Measurements from ENCODE around the gene PPARGC1A.

Gene PPARGC1A

DNA sequence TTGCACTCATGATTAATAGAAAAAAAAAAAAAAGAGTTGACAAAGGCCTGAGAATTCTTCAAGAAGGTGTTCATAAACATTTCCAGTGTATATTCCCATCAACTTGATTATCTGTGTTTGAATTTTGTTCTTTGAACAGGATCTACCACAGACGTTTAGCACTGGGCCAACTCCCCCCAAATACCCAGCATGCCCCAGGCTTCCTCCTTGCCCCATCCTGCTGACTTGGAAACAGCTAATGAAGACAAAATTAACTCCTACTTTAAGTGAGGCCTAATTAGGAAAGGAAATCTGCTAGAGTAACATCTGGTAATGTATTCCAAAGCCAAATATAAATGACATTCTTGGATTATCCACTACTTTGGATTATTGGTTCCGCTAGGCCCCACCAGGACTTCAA, 52.5 kb downstream of the PPARGC1A start:
- DNase-seq = no peak

DNA sequence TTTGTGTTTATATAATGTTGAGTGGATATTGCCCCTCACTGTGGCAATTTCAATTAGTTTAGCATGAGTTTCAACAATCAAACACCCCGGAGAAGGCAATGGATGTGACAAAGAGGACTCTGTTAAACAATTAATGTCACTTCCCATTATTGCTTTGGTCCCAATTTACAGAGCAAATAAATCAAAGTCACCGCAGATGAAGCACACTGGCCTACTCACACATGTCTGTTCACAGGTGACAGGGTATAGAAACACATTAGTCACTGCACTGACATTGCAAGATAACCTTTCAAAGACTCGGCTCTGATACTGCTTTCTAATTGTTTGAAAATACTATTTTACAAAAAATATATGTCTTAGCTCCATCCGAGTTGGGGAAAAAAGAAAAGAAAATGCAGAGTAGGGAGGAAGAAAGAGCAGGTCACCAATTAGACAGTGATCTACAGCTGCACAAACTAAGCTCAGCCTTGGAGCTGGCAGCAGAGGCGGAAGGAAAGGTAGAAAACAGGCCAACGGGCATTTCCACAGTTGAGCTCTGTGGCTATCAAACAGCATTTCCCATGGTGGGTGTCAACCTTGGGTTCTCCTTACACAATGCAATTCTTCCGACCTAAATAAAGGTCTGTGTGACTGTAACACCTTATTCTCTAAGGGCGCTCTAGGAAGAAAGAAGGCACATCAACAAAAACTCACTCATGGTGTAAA, 53.9 kb downstream of the PPARGC1A start:
- no peak for DNase-seq

DNA sequence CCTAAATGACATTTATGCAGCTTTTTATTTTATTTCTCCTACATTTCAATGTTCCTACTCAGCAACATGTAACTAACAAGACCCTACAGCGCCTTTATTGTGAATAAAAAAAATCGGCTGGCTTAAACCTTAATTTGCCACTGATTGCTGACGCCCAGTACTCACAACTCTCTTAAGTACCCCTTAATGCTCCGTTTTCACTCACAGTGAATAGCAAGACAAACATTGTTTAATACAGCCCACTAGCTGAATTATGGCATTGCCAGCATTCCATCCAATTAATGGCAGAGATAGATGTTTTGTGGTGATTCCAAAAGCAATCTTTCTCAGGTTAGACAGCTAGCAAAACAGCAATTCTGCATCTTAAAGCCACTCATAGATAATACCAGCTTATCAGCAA, 61.1 kb downstream of the PPARGC1A start:
- DNase-seq = no peak

DNA sequence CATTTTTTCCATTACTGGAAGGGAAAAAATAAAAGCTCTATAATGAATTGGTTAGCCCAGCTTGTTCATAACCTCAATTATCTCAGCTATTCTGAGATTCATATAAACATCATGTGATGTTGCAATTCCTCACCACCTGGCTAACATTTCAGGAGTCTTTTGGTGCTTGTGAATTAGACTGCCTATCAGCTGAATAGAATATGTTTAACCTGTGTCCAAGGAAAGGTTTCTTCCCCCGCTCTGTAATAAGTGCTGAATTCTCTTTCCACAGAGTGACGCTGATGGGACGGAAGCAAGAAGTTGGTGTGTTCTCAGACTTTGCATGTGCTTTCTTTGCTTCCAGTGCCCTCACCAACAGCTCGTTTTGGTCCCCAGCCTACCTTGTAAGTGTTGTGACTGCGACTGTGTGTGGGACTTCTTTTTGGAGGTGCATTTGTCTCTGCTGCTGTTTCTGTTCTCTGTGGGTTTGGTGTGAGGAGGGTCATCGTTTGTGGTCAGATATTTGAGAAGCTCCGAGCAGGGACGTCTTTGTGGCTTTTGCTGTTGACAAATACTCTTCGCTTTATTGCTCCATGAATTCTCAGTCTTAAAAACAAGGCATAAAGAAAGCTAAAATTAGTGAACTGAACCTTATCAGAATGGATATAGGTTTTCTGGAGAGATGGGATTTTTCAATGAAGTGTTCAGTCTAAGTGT, 61.7 kb downstream of the PPARGC1A start:
- DNase-seq = no peak

DNA sequence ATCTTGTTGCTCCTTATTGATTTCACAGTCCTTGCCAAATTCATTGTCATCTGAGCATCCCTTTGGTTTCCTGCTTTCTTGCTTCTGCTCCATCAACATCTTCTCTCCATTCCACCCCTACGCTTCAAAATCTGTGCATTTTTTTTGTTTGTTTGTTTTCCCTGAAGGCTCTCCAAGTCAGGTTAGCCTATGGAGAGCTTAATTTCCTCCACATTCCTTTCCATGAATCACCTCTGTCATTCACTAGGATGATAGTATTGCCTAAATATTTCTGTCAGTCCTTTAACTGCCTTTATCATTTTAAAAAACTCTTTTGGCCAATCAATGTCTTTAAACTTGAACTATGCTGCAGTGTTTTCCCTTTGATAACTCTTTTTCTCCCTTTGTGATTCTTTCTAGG, 67.7 kb downstream of the PPARGC1A start:
- no peak for DNase-seq

DNA sequence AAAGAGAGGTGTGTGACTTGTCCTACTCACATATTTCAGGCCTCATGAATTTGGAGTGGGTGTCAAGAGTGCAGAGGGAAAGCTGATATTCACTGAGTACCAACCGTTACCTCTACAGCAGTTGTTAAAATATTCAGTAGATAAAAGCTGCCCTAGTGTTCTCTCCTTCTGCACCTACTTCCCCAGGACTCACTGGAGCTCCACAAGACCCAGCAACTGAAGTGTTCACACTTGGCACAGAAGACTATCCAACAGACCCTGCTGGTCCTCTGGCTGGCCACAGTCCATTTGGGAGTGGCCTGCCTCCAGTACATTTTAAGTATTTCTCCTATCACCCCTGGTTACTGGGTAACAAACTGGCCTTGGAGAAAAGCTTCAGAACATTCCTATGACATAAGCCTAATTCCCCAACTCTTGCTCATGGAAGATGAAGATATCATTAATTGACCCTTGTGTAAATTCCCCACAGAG, 70.8 kb downstream of the PPARGC1A start:
- no peak for DNase-seq

DNA sequence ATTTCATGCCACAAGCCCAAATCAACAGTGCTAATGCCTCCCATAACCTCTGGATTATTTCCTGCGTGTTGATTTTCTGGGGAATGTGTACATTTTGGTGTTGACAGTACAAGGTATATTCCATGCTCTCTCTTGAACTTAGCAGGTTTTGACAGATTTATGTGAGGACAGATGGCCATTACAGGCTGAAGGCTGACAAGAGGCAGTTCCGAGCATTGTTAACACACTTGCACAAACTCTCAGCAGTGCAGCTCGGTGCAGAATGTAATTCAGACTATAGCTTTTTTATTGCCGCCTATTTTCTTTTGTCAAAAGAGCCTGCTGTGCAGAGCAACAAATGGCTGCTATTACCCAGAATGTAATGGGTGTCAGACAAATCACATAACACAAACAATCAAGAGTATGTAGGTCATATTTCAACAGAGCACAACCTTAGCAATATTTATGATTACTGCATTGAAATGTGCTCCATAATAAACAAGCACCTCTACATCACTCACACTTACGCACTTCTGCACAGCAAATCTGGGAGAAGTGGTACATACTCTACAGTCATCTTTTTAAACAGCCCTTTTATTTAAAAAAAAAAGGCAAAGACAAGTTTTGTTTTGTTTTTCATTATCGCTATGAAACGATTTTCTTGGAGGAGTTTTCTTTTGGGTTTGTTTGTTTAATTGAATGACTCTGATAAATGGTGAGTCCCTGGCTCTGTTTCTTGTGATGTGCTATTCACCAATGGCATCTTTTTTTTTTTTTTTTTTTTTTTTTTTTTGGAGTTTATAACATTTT, 71.6 kb downstream of the PPARGC1A start:
- DNase-seq = no peak

DNA sequence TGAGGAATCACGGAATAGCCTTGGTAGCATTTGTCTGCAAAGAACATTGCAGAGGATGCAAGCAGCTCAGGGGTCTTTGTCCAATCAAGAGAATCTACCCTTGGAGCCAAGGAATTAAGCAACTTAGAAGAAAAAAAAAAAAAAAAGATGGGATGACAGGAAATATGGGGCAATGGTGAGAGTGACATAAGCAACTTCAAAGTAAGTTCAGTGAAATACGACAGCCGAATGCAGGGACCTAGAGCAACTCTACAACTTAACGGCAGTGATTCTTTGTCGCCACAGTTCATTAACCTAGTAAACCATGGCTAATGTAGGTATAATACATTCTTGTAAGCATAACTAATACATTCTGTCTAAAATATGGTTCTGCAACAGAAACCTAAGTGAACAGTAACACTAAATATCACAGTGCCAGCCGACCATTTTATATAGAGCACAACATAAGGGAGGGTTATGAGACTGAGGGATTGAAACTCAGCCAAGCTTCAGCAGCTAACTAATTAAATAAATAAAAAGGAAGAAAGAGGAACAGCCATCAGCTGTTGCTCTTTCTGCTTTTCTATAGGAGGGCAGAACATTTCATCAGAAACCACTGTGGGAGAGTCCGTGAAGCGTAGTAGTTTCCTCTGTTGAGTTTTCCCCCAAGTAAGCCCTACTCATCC, 74.7 kb downstream of the PPARGC1A start:
- DNase-seq = no peak

DNA sequence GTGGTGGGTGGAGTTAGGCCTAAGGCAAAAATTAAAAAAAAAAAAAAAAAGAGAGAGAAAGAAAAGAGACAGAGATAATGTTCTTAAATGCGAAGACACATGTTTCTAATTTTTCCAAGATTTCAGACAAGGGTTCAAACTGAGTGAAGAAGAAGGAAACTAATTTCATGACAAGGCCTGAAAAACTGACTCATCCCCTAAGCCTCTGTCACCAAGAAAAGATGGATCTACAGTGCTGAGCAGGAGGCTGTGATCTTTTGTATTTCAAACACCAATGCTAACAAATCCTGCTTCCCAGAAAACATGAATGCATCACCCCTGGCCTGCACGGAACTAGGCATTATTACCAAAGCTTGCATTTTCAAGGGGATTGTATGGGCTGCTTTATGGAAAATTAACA, 75.3 kb downstream of the PPARGC1A start:
- DNase-seq = no peak

DNA sequence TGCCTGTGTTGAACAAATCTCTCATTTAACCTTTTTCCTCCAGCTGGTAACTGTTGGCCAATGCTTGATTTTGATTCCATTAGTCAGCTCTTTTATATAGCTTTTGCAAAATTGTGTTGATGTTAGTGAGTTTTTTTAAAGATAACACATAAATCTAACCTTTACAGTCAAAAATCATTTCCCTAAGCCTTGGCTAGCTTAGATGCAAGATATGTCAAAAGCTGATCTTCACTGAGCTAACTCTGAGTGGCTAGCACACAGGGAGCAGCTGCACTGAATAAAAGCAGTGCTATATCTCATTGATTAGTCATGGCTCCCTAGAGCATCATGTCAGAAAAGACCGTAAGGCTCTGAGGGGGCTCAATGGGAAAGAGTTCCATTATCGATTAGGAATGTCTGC, 78.7 kb downstream of the PPARGC1A start:
- DNase-seq = no peak

DNA sequence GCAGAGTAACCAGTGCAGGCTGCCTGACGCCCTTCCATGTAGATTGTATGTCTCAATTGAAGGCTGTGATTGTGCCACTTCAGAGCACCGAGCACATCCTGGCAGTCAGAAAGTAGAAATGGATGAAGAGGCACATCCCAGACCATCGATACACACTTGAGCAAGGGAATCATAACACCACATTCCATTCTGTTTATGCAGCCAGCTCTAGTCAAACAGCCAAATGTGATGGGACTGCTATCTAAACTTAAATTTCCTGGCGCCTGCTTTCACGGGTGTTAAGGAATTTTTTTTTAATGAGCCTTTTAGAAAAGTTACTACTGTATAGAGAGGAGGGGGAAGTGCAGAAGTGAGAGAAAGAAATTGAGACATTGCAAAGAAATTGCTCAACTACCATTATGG, 84.4 kb downstream of the PPARGC1A start:
- DNase-seq = no peak

DNA sequence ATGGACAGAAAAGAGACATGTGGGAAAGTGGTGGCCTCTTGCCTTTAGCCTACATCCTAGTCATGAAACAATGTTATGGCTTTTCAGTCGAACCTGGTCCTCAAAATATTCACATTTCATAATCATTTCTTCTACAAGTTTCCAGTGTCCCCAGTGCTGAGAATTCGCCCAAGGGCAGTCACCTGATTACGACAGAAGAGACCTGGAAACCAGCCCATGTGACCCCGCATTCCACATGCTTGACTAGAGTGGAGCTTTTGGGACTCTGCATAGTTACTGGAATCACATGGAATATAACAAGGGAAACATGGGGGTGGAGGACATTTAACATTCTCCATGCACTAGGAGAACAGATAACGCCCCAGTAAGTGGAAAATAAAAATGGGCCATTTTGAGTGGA, 100.1 kb downstream of the PPARGC1A start:
- DNase-seq = no peak

DNA sequence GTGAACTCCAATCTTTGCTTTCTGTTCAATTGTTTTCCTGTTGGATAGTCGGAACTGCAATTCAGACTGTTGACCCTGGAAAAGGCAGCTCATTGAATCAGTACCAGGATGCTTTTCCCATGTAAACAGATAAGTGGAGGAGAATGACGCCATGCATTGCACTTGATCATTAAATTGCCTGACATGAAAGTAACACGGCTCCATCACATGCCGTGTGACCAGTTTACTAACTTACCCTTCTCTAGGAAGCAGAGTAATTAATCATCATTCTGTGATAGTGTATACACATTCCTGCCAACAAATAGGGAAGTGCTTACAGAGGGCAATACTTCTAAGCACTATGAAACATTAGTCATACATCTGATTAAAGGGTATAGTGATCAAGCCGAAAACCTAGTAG, 101.4 kb downstream of the PPARGC1A start:
- DNase-seq = no peak

DNA sequence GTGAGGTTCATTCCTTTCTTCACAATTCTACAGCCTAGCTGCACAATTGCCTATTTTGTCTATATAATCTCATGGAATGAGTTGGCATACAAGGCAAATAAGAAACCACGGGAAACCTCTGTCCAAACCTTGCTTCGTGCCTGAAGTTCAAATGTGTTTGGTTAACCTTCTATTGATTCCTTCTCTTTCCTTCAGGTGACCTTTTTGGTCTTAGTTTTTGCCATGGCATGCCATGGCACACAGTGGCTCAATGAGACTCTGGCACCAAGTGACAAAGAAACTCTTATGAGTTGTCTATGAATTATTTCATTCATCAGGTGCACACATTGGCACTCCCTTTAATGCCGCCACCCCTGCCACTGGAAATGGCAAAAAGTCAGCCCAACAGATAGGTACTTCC, 101.8 kb downstream of the PPARGC1A start:
- no peak for DNase-seq

DNA sequence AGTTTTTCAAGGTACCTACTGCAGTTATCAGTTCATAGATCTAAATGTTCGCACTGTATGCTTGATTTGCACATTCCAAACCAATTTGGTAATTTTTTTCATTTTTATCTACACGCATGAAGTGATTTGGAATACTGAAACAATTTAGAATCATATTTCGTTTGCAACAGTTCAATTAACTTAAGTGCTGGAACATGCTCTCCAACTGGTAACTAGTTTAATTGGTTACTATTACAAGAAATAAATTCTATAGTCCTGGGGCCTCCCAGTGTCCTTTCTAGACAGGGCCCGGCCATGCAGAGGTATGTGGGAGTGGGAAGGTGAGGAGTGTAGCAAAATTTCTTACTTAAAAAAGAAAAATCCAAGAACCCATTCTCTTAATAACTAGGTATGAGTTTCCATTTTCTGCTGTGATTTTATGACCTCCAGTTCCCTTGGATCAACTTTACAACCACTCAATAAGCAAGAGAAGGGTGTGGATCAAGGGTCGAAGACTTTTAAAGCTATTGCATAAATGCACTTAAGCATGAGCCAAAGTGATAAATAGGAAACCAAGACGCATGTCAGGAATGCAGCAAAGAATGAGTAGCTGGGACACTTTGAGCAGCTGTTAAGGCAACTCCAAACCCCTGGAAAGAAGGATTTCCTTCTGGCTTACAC, 106.9 kb downstream of the PPARGC1A start:
- DNase-seq = no peak

DNA sequence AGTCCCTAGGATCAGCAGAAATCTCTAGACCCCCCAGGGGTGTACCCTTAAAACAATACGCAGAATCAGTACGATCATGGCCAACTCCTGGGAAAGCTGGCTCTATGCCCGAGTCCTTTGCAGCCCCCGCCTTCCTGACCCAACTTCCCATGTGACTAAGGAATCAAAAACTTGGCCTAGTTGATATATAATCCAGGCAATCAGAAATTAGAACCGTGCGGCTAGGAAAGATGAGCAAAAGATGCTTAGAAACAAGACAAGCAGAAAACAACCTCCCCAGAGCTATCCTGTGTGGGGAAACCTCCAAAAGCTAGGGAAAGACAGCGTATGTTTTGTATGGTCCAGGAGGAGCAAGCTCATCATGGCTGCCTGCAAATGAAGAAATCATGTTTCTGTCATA, 110.0 kb downstream of the PPARGC1A start:
- DNase-seq = no peak

DNA sequence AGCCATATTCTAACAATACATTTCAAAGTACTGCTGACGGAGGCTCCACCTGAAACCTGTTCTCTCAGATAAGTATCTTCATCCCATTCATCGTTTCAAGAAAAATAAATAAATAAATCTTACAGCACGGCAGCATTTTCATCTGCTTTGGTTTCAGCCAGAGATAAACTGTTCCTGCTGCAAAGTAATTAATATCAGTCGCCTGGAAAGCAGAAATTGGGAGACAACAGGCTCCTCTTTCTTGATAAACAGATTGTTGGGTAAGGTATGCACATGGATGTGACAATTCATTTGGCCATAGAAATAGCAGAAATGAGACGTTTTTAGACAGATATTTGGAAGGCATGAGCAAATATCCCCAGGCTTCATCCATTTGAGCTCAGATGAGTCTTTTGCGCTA, 110.4 kb downstream of the PPARGC1A start:
- DNase-seq = no peak

DNA sequence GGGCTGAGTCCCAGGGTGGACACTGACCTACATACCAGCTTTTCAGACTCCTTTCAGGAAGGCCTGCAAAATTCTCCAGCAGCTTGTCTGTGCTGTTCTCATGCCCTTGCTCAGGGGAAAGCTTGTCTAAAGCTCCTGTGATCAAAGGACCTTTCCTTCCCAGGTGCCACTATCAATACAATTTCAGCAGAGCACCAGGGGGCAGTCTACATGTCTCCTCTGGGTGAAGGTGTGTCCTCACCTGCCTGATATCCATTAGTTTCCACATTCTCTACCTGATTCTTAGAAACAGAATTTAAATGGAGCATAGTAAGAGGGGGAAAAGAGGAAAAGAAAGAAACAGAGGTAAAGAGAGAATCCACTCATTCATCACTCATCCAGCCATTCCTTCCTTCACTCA, 114.2 kb downstream of the PPARGC1A start:
- no peak for DNase-seq

DNA sequence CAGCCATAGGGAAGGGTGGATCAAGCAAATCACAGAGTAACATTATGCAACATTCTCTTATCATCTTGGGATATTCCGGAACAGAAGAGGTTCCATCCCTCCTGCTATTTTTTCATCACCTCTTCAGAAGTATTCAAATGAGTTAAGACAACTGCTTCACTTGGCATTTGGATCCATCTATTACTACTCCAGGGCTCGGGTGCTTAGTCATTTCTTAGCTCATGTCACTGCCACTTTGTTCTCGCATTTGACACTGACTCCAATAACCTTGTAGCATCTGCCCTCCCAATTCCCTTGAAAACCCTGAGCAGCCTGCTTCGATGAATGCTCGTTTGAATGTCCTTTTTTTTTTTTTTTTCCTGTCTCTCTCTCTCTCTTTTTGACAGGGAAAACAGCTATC, 114.9 kb downstream of the PPARGC1A start:
- no peak for DNase-seq

DNA sequence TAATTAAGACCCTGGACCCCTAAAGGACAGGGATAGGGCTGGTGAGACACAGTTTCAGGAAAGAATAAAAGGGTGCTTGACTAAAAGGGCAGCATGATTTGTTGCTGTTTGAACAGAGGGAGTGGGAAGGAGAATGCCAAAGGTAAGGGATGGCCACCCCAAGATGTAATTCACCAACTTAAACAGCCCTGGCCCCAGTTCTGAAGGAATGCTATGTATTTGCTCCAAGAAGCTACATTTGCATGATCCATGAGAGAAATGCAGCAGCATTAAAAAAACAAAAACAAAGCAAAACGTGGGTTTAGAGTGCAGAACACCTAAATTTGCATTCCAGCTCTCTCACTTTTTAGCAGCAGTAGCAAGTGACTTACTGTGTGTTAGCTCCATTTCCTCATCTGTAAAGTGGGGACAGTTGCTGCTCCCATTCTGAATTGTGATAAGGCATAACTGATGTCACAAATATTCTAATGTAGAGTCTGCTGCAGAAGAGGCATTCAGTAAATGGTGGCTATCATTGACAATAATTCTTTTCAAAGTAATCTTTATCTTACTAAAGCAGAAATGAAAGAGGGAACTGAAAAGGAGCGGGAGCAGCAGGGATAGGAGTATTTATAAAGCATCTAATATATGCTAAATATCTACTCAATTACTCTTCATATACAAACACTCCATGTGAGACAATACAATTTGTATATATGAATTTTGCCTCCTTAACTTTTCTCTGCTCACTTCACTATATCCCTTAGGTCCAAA, 115.8 kb downstream of the PPARGC1A start:
- no peak for DNase-seq

DNA sequence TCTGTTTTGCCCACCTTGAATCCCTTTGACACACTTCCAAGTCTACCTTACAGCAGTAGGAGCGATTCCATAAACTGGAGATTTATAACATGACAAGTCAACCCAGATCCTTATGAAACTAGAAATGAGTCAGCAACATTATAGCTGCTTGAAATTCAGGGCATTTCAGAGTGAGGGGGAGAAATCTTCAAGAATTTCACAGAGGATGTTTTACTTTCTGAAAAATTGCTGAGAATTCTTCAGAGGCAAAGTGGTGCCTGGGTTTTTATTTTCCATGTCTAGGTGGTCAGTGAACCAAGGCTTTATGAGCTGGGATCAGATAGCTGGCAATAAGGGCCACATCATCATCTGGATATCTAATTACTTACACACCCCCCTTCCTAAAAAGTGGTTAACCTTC, 119.8 kb downstream of the PPARGC1A start:
- DNase-seq = no peak

DNA sequence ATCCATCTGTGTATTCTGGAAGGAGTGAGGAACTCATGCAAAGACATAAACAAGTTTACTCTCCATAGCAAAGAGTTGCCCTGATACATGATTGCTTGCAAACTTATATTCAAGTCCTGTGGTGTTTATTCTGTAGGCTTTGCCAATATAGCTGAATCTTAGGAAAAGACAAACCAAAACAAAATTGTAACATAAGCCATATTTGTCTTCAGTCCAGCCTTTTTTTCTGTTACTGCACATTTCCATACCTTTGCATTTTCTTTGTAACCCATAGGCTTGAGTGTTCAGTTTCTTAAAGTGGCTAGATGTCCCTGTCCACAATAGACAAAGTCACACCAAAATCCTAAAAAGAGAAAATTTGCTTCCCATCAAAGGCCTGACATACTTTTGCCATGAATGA, 120.4 kb downstream of the PPARGC1A start:
- no peak for DNase-seq

Measured in inflammatory macrophage treated with lipopolysaccharide for 1 hour (primary cell).